Calu3 (cell line): ENCODE data around the gene UFSP2. TPM values are rescaled to one million over a fixed set of nuclear protein-coding genes. Genes with fewer than 3 reads are reported as not detected.

ENCODE experiments used
- BruUV-seq: library from RNA; stranded (reverse); fragments of 400-500 nt; replicated peaks from 2 replicates; lab custom pipeline; 2021; lab: Mats Ljungman, UMichigan
- CTCF ChIA-PET: fragments of 300-600 bp; sonication (Branson Sonifier 250); formaldehyde crosslinking; loops from one replicate; lab custom pipeline; 2022; ENCODE audit warnings: antibody characterized with exemption; lab: Charles Lee
- DNase-seq: peaks from one replicate; pipeline ENCODE4 v3.0.0; 2022
- H3K27ac Mint-ChIP-seq: one replicate; pipeline ENCODE4 v1.8.0; 2022; ENCODE audit warnings: mixed read lengths; ENCODE audit not compliant: unreplicated experiment
- H3K27me3 Mint-ChIP-seq: one replicate; pipeline ENCODE4 v1.8.0; 2022; ENCODE audit warnings: mixed read lengths; ENCODE audit not compliant: unreplicated experiment
- H3K36me3 Mint-ChIP-seq: one replicate; pipeline ENCODE4 v1.8.0; 2022; ENCODE audit warnings: mild to moderate bottlenecking, moderate library complexity, mixed read lengths; ENCODE audit not compliant: insufficient read depth, unreplicated experiment
- H3K4me1 Mint-ChIP-seq: one replicate; pipeline ENCODE4 v1.8.0; 2022; ENCODE audit warnings: mild to moderate bottlenecking, low read depth, mixed read lengths; ENCODE audit not compliant: unreplicated experiment
- H3K4me3 Mint-ChIP-seq: one replicate; pipeline ENCODE4 v1.8.0; 2022; ENCODE audit warnings: mild to moderate bottlenecking, low read depth, moderate library complexity, mixed read lengths; ENCODE audit not compliant: unreplicated experiment
- H3K9me3 Mint-ChIP-seq: one replicate; pipeline ENCODE4 v1.8.0; 2022; ENCODE audit warnings: low read depth, mixed read lengths; ENCODE audit not compliant: unreplicated experiment
- intact Hi-C: fragments of 100-400 bp; cut with micrococcal nuclease; formaldehyde crosslinking; loops from one replicate; pipeline ENCODE4 v1.10.0; 2022; ENCODE audit not compliant: unreplicated experiment
- total RNA-seq: library from RNA; stranded (reverse); gene quantifications from 2 replicates; pipeline ENCODE4 v1.2.3, GENCODE V29; 2022
- TF ChIP-seq, protein P1 (sequence below): fragments of 200-600 bp; IDR thresholded peaks from one replicate; pipeline ENCODE4 v1.8.0; 2022; ENCODE audit warnings: antibody characterized with exemption; ENCODE audit not compliant: unreplicated experiment

UFSP2 gene
- total RNA-seq, 1 experiment from 2014 or later, result 14.8 TPM

- Mint-ChIP-seq H3K27me3 (no peaks in the 10 kb centered on the region), H3K27ac (no peak overlapping the region), H3K36me3 (no peaks in the 10 kb centered on the region), H3K9me3 (no peaks in the 10 kb centered on the region), H3K4me3 (no peak overlapping the region), H3K4me1 (no peaks in the 10 kb centered on the region)
- intact Hi-C loops, result no loop called here
- no peak for DNase-seq
- TF ChIP-seq, protein P1, sequence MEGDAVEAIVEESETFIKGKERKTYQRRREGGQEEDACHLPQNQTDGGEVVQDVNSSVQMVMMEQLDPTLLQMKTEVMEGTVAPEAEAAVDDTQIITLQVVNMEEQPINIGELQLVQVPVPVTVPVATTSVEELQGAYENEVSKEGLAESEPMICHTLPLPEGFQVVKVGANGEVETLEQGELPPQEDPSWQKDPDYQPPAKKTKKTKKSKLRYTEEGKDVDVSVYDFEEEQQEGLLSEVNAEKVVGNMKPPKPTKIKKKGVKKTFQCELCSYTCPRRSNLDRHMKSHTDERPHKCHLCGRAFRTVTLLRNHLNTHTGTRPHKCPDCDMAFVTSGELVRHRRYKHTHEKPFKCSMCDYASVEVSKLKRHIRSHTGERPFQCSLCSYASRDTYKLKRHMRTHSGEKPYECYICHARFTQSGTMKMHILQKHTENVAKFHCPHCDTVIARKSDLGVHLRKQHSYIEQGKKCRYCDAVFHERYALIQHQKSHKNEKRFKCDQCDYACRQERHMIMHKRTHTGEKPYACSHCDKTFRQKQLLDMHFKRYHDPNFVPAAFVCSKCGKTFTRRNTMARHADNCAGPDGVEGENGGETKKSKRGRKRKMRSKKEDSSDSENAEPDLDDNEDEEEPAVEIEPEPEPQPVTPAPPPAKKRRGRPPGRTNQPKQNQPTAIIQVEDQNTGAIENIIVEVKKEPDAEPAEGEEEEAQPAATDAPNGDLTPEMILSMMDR, result no peak
- CTCF ChIA-PET, result no interaction called here
- BruUV-seq, result no TSS peak
These were observed 9.7 kb upstream of the UFSP2 start for GRCh38 chr4:185435466-185435865.

DNA sequence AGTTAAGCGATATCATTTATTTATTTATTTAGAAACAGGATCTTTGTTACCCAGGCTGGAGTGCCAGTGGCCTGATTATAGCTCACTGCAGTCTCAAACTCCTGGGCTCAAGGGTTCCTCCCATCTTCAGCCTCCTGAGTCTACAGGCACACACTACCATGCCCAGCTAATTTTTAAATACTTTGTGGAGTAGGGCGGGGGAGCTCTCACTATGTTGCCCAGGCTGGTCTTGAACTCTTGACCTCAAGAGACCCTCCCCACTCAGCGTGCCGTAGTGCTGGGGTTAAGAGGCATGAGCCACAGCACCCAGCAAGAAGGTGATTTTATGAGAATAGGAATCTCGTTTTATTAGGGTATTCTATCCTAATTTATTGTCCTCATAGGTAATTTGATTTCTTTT lies 3.9 kb upstream of the UFSP2 start:
- no peak for DNase-seq
- no peaks in the 10 kb centered on the region for H3K4me1 Mint-ChIP-seq
- H3K4me3 Mint-ChIP-seq, result no peak overlapping the region
- no peak overlapping the region for H3K27ac Mint-ChIP-seq
- intact Hi-C loops, result loop anchor here (5.0 kb wide), 1 partner anchor 168 kb away; no protein-coding TSS in a partner anchor
- TF ChIP-seq, protein P1, result no peak
- peaks cover 20% of the 10 kb centered on the region for H3K36me3 Mint-ChIP-seq
- CTCF ChIA-PET, result no interaction called here
- no peaks in the 10 kb centered on the region for H3K9me3 Mint-ChIP-seq
- BruUV-seq, result no TSS peak
- no peaks in the 10 kb centered on the region for H3K27me3 Mint-ChIP-seq

- no peak for DNase-seq
- H3K27ac Mint-ChIP-seq, result no peak overlapping the region
- H3K9me3 Mint-ChIP-seq, result no peaks in the 10 kb centered on the region
- H3K4me3 Mint-ChIP-seq, result no peak overlapping the region
- H3K36me3 Mint-ChIP-seq, result peaks cover 20% of the 10 kb centered on the region
- TSS peak; percentile 48 for BruUV-seq
- CTCF ChIA-PET, result interaction anchor here (0.7 to 0.8 kb wide), 2 partner anchors 244 to 609 kb away, joined by 4 read pairs; no protein-coding TSS in a partner anchor
- peaks cover 8% of the 10 kb centered on the region for H3K4me1 Mint-ChIP-seq
- no peaks in the 10 kb centered on the region for H3K27me3 Mint-ChIP-seq
- TF ChIP-seq, protein P1, result no peak
- intact Hi-C loops, result loop anchor here (5.0 kb wide), 1 partner anchor 170 kb away; no protein-coding TSS in a partner anchor
These were observed 1.4 kb upstream of the UFSP2 start for GRCh38 chr4:185426960-185427688.

GRCh38 chr4:185424905-185425646 lies 688 bp downstream of the UFSP2 start:
- TF ChIP-seq, protein P1, result no peak
- no peak for DNase-seq
- H3K36me3 Mint-ChIP-seq, result peaks cover 20% of the 10 kb centered on the region
- CTCF ChIA-PET, result interaction anchor here (1.9 kb wide), 1 partner anchor 173 kb away, joined by 4 read pairs; no protein-coding TSS in a partner anchor
- no peaks in the 10 kb centered on the region for H3K27me3 Mint-ChIP-seq
- no peaks in the 10 kb centered on the region for H3K9me3 Mint-ChIP-seq
- BruUV-seq, result TSS peak; percentile 57
- intact Hi-C loops, result loop anchor here (5.0 kb wide), 1 partner anchor 172 kb away; no protein-coding TSS in a partner anchor
- H3K4me3 Mint-ChIP-seq, result peak overlapping the region; percentile 79
- peak overlapping the region; percentile 75 for H3K27ac Mint-ChIP-seq
- peaks cover 8% of the 10 kb centered on the region for H3K4me1 Mint-ChIP-seq
